Kidney (tissue), 14 donors: ENCODE data around the gene OR51A4. TPM values are rescaled to one million over a fixed set of nuclear protein-coding genes. Genes with fewer than 3 reads are reported as not detected.

ENCODE experiments used
- DNase-seq, 5 donors: peaks; one replicate each; pipeline ENCODE4 v3.0.0-alpha.2; 2013 to 2020
- FAIRE-seq: peaks from 2 replicates; lab custom pipeline; 2012; peaks lifted over from hg19 to GRCh38; lab: Jason Lieb, UNC
- H3K27ac ChIP-seq, 2 donors: one replicate each; pipeline ENCODE4 v1.7.0; 2013; ENCODE audit warnings: low read depth in 2 of 2, low read length in 2 of 2, inconsistent platforms in 1 of 2
- H3K27me3 ChIP-seq: one replicate; pipeline ENCODE4 v1.7.1; 2013; ENCODE audit warnings: low read length, inconsistent platforms; ENCODE audit not compliant: control insufficient read depth, insufficient read depth
- H3K36me3 ChIP-seq, 3 donors: one replicate each; pipeline versions ENCODE4 v1.7.0 to v1.7.1; 2013; ENCODE audit warnings: low read length in 3 of 3, control low read depth in 1 of 3, inconsistent platforms in 1 of 3; ENCODE audit not compliant: insufficient read depth in 3 of 3, control insufficient read depth in 2 of 3
- H3K4me1 ChIP-seq, 3 donors: one replicate each; pipeline versions ENCODE4 v1.7.0 to v1.7.1; 2013; ENCODE audit warnings: low read length in 3 of 3, inconsistent platforms in 1 of 3, low read depth in 1 of 3; ENCODE audit not compliant: control insufficient read depth in 2 of 3, insufficient read depth in 2 of 3
- H3K4me3 ChIP-seq, 3 donors: one replicate each; pipeline versions ENCODE4 v1.7.0 to v1.8.1; 2013; ENCODE audit warnings: low read length in 3 of 3, control low read depth in 1 of 3, inconsistent platforms in 1 of 3
- H3K9ac ChIP-seq, 3 donors: one replicate each; pipeline versions ENCODE4 v1.7.0 to v1.7.1; 2013; ENCODE audit warnings: low read length in 3 of 3, control low read depth in 1 of 3, inconsistent platforms in 1 of 3
- H3K9me3 ChIP-seq, 3 donors: one replicate each; pipeline versions ENCODE4 v1.7.0 to v1.7.1; 2013; ENCODE audit warnings: low read length in 3 of 3, control low read depth in 1 of 3, inconsistent platforms in 1 of 3; ENCODE audit not compliant: control insufficient read depth in 2 of 3, insufficient read depth in 1 of 3
- intact Hi-C: fragments of 100-400 bp; cut with DNase I; formaldehyde crosslinking; loops from one replicate; pipeline ENCODE4 v1.11.1; 2022
- polyA plus RNA-seq: library from polyadenylated mRNA; stranded (reverse); fragments of 350-450 nt; fragmentation: Illumina TruSeq; extraction: RNeasy Lipid Tissue Mini Kit (QIAGEN cat#74804); gene quantifications from one replicate; pipeline ENCODE4 v1.2.3, GENCODE V29; 2014; ENCODE audit warnings: low read depth, low replicate concordance; ENCODE audit not compliant: insufficient read depth
- total RNA-seq: library from RNA; stranded (reverse); fragmentation: NEBNext Ultra II Directional; extraction: Animal tissue kit (Norgen Biotek cat#: 25700); gene quantifications from one replicate; pipeline ENCODE4 v1.2.1, GENCODE V29; 2021
- TF ChIP-seq, protein P1 (sequence below): IDR thresholded peaks from 3 replicates; pipeline ENCODE4 v1.5.1; 2012; ENCODE audit warnings: mild to moderate bottlenecking, moderate library complexity, borderline replicate concordance; ENCODE audit not compliant: insufficient read depth; ENCODE audit errors: extremely low read depth
- donor health status: control.
- donor health status: control.
- donor health status: control.
- donor health status: control.
- donor health status: control.
- donor health status: DM: yes; HTN: yes; CAD: no.
- donor health status: Normal renal cell carcinoma (clear cell type).

Gene OR51A4
- total and polyA plus RNA-seq, 2 donors from 2014 or later: not detected

DNA sequence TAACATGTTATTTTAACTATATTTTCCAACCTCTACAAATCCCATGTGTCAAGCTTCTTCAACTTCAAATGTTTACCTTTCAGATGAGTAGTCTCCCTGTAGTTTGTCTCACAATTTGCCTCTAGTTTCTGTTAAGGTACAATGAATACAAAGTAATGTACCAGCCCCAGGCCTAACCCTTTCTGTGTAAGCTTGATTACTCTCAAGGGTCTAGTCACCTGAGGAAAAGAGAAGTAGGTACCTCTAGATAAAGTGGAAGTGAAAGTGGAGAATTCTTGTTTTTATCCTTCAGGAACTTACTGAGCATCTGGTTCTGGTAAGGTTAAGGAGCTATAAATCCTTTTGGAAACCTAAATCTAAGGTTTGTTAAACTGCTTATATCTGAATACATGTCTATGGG lies 43.9 kb downstream of the OR51A4 start, which contains the start of gene OR51A7:
TSS of gene OR51A7 (plus strand) at position 300 of the 400 bp plus-strand sequence. CDS start 3,587 bp downstream, outside the sequence.
- FAIRE-seq (no peak), DNase-seq (no peak)
- no peaks in the 10 kb centered on the region for H3K9me3 ChIP-seq
- TF ChIP-seq, protein P1, sequence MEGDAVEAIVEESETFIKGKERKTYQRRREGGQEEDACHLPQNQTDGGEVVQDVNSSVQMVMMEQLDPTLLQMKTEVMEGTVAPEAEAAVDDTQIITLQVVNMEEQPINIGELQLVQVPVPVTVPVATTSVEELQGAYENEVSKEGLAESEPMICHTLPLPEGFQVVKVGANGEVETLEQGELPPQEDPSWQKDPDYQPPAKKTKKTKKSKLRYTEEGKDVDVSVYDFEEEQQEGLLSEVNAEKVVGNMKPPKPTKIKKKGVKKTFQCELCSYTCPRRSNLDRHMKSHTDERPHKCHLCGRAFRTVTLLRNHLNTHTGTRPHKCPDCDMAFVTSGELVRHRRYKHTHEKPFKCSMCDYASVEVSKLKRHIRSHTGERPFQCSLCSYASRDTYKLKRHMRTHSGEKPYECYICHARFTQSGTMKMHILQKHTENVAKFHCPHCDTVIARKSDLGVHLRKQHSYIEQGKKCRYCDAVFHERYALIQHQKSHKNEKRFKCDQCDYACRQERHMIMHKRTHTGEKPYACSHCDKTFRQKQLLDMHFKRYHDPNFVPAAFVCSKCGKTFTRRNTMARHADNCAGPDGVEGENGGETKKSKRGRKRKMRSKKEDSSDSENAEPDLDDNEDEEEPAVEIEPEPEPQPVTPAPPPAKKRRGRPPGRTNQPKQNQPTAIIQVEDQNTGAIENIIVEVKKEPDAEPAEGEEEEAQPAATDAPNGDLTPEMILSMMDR: no peak
- H3K27me3 ChIP-seq: no peaks in the 10 kb centered on the region
- H3K4me1 ChIP-seq: no peaks in the 10 kb centered on the region
- H3K27ac ChIP-seq: no peak within 1 kb of the TSS
- no peak within 1 kb of the TSS for H3K4me3 ChIP-seq
- no peaks in the 10 kb centered on the region for H3K36me3 ChIP-seq
- H3K9ac ChIP-seq: no peak within 1 kb of the TSS
- intact Hi-C loops: no loop called here

Other genes with a start within 250 kb of the OR51A4 start
- 1.2 TPM for gene OR51E2, start 249.8 kb downstream of the OR51A4 start, total RNA-seq
- gene OR51E2, start 249.8 kb downstream of the OR51A4 start, polyA plus RNA-seq: 0.95 TPM
- not detected for gene MMP26, start 242.8 kb downstream of the OR51A4 start, total RNA-seq
- not detected for gene MMP26, start 242.8 kb downstream of the OR51A4 start, polyA plus RNA-seq
- not detected for gene OR51F1, start 177.7 kb downstream of the OR51A4 start, total RNA-seq
- not detected for gene OR51F1, start 177.7 kb downstream of the OR51A4 start, polyA plus RNA-seq
- gene OR52R1, start 143.2 kb downstream of the OR51A4 start, total RNA-seq: not detected
- gene OR52R1, start 143.2 kb downstream of the OR51A4 start, polyA plus RNA-seq: not detected
- gene OR51F2, start 126.3 kb downstream of the OR51A4 start, total RNA-seq: not detected
- not detected for gene OR51F2, start 126.3 kb downstream of the OR51A4 start, polyA plus RNA-seq
- gene OR51S1, start 98.4 kb downstream of the OR51A4 start, total RNA-seq: not detected
- gene OR51S1, start 98.4 kb downstream of the OR51A4 start, polyA plus RNA-seq: not detected
- gene OR51T1, start 65.7 kb downstream of the OR51A4 start, total RNA-seq: not detected
- gene OR51T1, start 65.7 kb downstream of the OR51A4 start, polyA plus RNA-seq: not detected
- not detected for gene OR51A7, start 43.8 kb downstream of the OR51A4 start, total RNA-seq
- gene OR51A7, start 43.8 kb downstream of the OR51A4 start, polyA plus RNA-seq: not detected
- not detected for gene OR51G2, start 28.3 kb downstream of the OR51A4 start, total RNA-seq
- gene OR51G2, start 28.3 kb downstream of the OR51A4 start, polyA plus RNA-seq: not detected
- not detected for gene OR51G1, start 23.3 kb downstream of the OR51A4 start, total RNA-seq
- not detected for gene OR51G1, start 23.3 kb downstream of the OR51A4 start, polyA plus RNA-seq
- not detected for gene OR51A2, start 8.1 kb upstream of the OR51A4 start, total RNA-seq
- gene OR51A2, start 8.1 kb upstream of the OR51A4 start, polyA plus RNA-seq: not detected
- not detected for gene OR51L1, start 47.2 kb upstream of the OR51A4 start, total RNA-seq
- not detected for gene OR51L1, start 47.2 kb upstream of the OR51A4 start, polyA plus RNA-seq
- gene OR52J3, start 98.9 kb upstream of the OR51A4 start, total RNA-seq: not detected
- gene OR52J3, start 98.9 kb upstream of the OR51A4 start, polyA plus RNA-seq: not detected
- gene OR52E2, start 112.0 kb upstream of the OR51A4 start, total RNA-seq: not detected
- not detected for gene OR52E2, start 112.0 kb upstream of the OR51A4 start, polyA plus RNA-seq
- gene OR52E1, start 122.0 kb upstream of the OR51A4 start, total RNA-seq: not detected
- gene OR52E1, start 122.0 kb upstream of the OR51A4 start, polyA plus RNA-seq: not detected
- not detected for gene OR52A5, start 190.8 kb upstream of the OR51A4 start, total RNA-seq
- gene OR52A5, start 190.8 kb upstream of the OR51A4 start, polyA plus RNA-seq: not detected
- not detected for gene OR52A1, start 207.2 kb upstream of the OR51A4 start, total RNA-seq
- not detected for gene OR52A1, start 207.2 kb upstream of the OR51A4 start, polyA plus RNA-seq